Stomach (tissue), 9 donors: ENCODE measurements around the gene ZC3H7B. TPM values are rescaled to one million over a fixed set of nuclear protein-coding genes. Genes with fewer than 3 reads are reported as not detected.

Source experiments
- DNase-seq, 2 donors: peaks; one replicate each; pipeline versions ENCODE4 v3.0.0 to v3.0.0-alpha.2; 2013 to 2019
- H3K27ac ChIP-seq, 5 donors: fragments of 200-600 bp in 4 of 5; sonication (generic) in 4 of 5; one replicate each; pipeline ENCODE4 v1.5.1; 2013 to 2019; ENCODE audit warnings: mild to moderate bottlenecking in 1 of 5, moderate library complexity in 1 of 5
- H3K27me3 ChIP-seq, 3 donors: fragments of 200-600 bp; sonication (generic); one replicate each; pipeline ENCODE4 v1.5.1; 2017 to 2019; ENCODE audit warnings: mixed run types in 1 of 3
- H3K36me3 ChIP-seq, 4 donors: fragments of 200-600 bp; sonication (generic); 1 replicate in 3 of 4; 2 replicates in 1 of 4; pipeline ENCODE4 v1.5.1; 2016 to 2019
- H3K4me1 ChIP-seq, 4 donors: fragments of 200-600 bp; sonication (generic); one replicate each; pipeline ENCODE4 v1.5.1; 2016 to 2019
- H3K4me3 ChIP-seq, 4 donors: fragments of 200-600 bp; sonication (generic) in 3 of 4; one replicate each; pipeline ENCODE4 v1.5.1; 2016 to 2019; ENCODE audit warnings: mild to moderate bottlenecking in 1 of 4
- H3K9me3 ChIP-seq, 4 donors: fragments of 200-600 bp; sonication (generic); one replicate each; pipeline ENCODE4 v1.5.1; 2016 to 2019
- CTCF ChIP-seq, 7 experiments: fragments of 450-650 bp in 4 of 7; fragments of 200-600 bp in 3 of 7; sonication (generic) in 3 of 7; IDR thresholded peaks; one replicate each; pipeline ENCODE4 v1.5.1; 2016 to 2019; ENCODE audit warnings: antibody characterized with exemption in 7 of 7, control low read depth in 2 of 7, mild to moderate bottlenecking in 1 of 7
- EP300 ChIP-seq: sonication (generic); formaldehyde crosslinking; IDR thresholded peaks from one replicate; pipeline ENCODE4 v1.6.1; 2017; ENCODE audit warnings: antibody characterized with exemption
- POLR2A ChIP-seq, 4 donors: fragments of 450-650 bp; IDR thresholded peaks; one replicate each; pipeline ENCODE4 v1.6.1; 2016; ENCODE audit warnings: antibody characterized with exemption in 4 of 4, control low read depth in 2 of 4, mild to moderate bottlenecking in 1 of 4, moderate library complexity in 1 of 4
- POLR2AphosphoS5 ChIP-seq, 3 donors: sonication (generic); formaldehyde crosslinking; IDR thresholded peaks; one replicate each; pipeline ENCODE4 v1.6.1; 2016; ENCODE audit warnings: antibody characterized with exemption in 3 of 3
- WGBS, 5 donors: extraction: QIAGEN DNeasy Blood & Tissue Kit in 3 of 5; methylation state at CpG; one replicate each; pipeline versions ENCODE4 v1.1.5 to v1.1.7; 2013 to 2018; 5-methylcytosine and 5-hydroxymethylcytosine counted together
- intact Hi-C: fragments of 100-400 bp; cut with DNase I; formaldehyde crosslinking; loops from one replicate; pipeline ENCODE4 v1.15.1; 2023; ENCODE audit warnings: low total_unique reads
- polyA plus RNA-seq, 3 donors: library from polyadenylated mRNA; stranded (reverse); fragments of 200-250 nt; gene quantifications; one replicate each; pipeline ENCODE4 v1.2.3, GENCODE V29; 2013
- total RNA-seq, 5 donors: library from RNA; depleted of rRNA; stranded (reverse); fragments of >200 nt; gene quantifications; one replicate each; pipeline versions ENCODE4 v1.1.0 to v1.2.3, GENCODE V29; 2014 to 2016
- donor health status: healthy with polysubstance abuse.
- donor health status: Bipolar disorder and iron deficiency.
- donor health status: healthy.

Gene ZC3H7B
- total and polyA plus RNA-seq, 8 donors = 4.7 to 40.1 (median 26.2) TPM

GRCh38 chr22:41302021-41302767 is 869 bp downstream of the ZC3H7B start:
- intact Hi-C loops = no loop called here

GRCh38 chr22:41302811-41303210 is 1.5 kb downstream of the ZC3H7B start:
- H3K4me3 ChIP-seq = peak overlapping the region; percentile 70 to 91 (median 77)

More at GRCh38 chr22:41302021-41302767, 869 bp downstream of the ZC3H7B start:
- peak overlapping the region; percentile 85 to 88 (median 88) for H3K27ac ChIP-seq
- peaks cover 0 to 9% (median 5%) of the 10 kb centered on the region in 4 donors for H3K36me3 ChIP-seq
- no peaks in the 10 kb centered on the region for H3K27me3 ChIP-seq
- 0 to 1% (median 1%) methylated on average over 11 to 60 of the region's 60 CpGs for WGBS, 5 donors
- H3K4me3 ChIP-seq = peak overlapping the region; percentile 70 to 91 (median 77)
- peak in 1 of 2 donors; percentile 79 for DNase-seq
- TF ChIP-seq POLR2AphosphoS5 (IDR thresholded peaks at IDR 0.05) = no peak
- H3K4me1 ChIP-seq = peaks cover 12 to 43% (median 32%) of the 10 kb centered on the region in 4 donors
- no peaks in the 10 kb centered on the region for H3K9me3 ChIP-seq

GRCh38 chr22:41305646-41306045 is 4.3 kb downstream of the ZC3H7B start:
- TF ChIP-seq CTCF (IDR thresholded peaks at IDR 0.05) (no peak), EP300 (no peak), POLR2A (IDR thresholded peaks at IDR 0.05) (no peak), POLR2AphosphoS5 (IDR thresholded peaks at IDR 0.05) (no peak)
- intact Hi-C loops = no loop called here
- H3K27me3 ChIP-seq = no peaks in the 10 kb centered on the region

More at GRCh38 chr22:41302811-41303210, 1.5 kb downstream of the ZC3H7B start:
- H3K27ac ChIP-seq = peak overlapping the region; percentile 85 to 88 (median 88)
- H3K27me3 ChIP-seq = no peaks in the 10 kb centered on the region
- WGBS, 5 donors = 4 to 14% (median 7%) methylated on average over 5 of the region's 5 CpGs
- intact Hi-C loops = no loop called here
- DNase-seq = no peak
- peaks cover 12 to 49% (median 35%) of the 10 kb centered on the region in 4 donors for H3K4me1 ChIP-seq
- no peak for TF ChIP-seq CTCF (IDR thresholded peaks at IDR 0.05)
- no peak for TF ChIP-seq POLR2AphosphoS5 (IDR thresholded peaks at IDR 0.05)
- TF ChIP-seq POLR2A (IDR thresholded peaks at IDR 0.05) = no peak
- no peak for TF ChIP-seq EP300
- H3K9me3 ChIP-seq = no peaks in the 10 kb centered on the region
- H3K36me3 ChIP-seq = peaks cover 0 to 15% (median 10%) of the 10 kb centered on the region in 4 donors

GRCh38 chr22:41308054-41308453 is 6.7 kb downstream of the ZC3H7B start:
- Histone ChIP-seq H3K4me1 (peaks cover 4 to 43% (median 23%) of the 10 kb centered on the region in 4 donors), H3K4me3 (no peak overlapping the region), H3K36me3 (peaks cover 0 to 24% (median 16%) of the 10 kb centered on the region in 4 donors), H3K27ac (peak overlapping the region in 4 of 5 donors; percentile 0 to 51 (median 40)), H3K27me3 (no peaks in the 10 kb centered on the region), H3K9me3 (no peaks in the 10 kb centered on the region)
- DNase-seq = no peak
- TF ChIP-seq POLR2AphosphoS5 (IDR thresholded peaks at IDR 0.05) = no peak
- no peak for TF ChIP-seq POLR2A (IDR thresholded peaks at IDR 0.05)
- no peak for TF ChIP-seq EP300
- TF ChIP-seq CTCF (IDR thresholded peaks at IDR 0.05) = no peak
- intact Hi-C loops = no loop called here
- 56 to 79% (median 72%) methylated on average over 3 of the region's 3 CpGs for WGBS, 5 donors

More at GRCh38 chr22:41305646-41306045, 4.3 kb downstream of the ZC3H7B start:
- WGBS, 5 donors = 82 to 97% (median 89%) methylated on average over 4 of the region's 4 CpGs
- H3K36me3 ChIP-seq = peaks cover 0 to 24% (median 16%) of the 10 kb centered on the region in 4 donors
- DNase-seq = no peak
- H3K4me3 ChIP-seq = no peak overlapping the region
- H3K9me3 ChIP-seq = no peaks in the 10 kb centered on the region
- H3K27ac ChIP-seq = peak overlapping the region in 3 of 5 donors; percentile 4 to 8 (median 5)
- peaks cover 11 to 56% (median 36%) of the 10 kb centered on the region in 4 donors for H3K4me1 ChIP-seq
